Fibroblast of the aortic adventitia (primary cell): ENCODE results near the gene SEC24B. TPM values are rescaled to one million over a fixed set of nuclear protein-coding genes. Genes with fewer than 3 reads are reported as not detected.

ENCODE experiments used
- DNase-seq: peaks from one replicate; pipeline ENCODE4 v3.0.0-alpha.2; 2010; ENCODE audit warnings: low read depth
- H3K4me3 ChIP-seq: 2 replicates; pipeline ENCODE4 v1.5.1; 2011; ENCODE audit warnings: low read depth, mild to moderate bottlenecking, control low read depth, low read length, moderate library complexity
- total RNA-seq: library from RNA; depleted of rRNA; stranded (reverse); fragments of >200 nt; gene quantifications from 2 replicates; pipeline ENCODE4 v1.2.3, GENCODE V29; 2012; ENCODE audit warnings: low replicate concordance
- TF ChIP-seq, protein P1 (sequence below): IDR thresholded peaks from 2 replicates; pipeline ENCODE4 v1.5.1; 2011; ENCODE audit warnings: mild to moderate bottlenecking, low read length, control low read depth, inconsistent platforms; ENCODE audit not compliant: insufficient read depth

SEC24B gene
- total RNA-seq, 1 donor, result 29.6 TPM

DNA sequence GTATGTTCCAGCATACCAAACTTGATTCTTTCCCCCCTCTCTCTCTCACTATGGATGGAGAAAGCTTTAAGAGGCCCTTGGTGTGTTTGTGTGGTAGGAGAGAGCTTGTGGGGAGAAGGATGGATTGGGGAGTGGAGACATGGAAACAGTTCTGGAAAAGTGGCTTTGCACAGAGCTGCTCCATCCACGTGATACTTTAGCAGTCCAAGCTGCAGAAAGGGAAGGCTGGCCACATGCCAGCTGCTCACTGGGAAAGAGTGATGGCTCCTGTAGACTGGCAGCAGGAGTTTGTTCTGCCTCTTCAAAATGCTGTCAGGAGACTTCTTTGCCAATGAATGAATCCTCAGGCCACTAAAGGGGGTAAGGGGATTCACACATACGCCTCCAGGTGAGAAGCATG is 21.7 kb upstream of the SEC24B start:
- TF ChIP-seq, protein P1, sequence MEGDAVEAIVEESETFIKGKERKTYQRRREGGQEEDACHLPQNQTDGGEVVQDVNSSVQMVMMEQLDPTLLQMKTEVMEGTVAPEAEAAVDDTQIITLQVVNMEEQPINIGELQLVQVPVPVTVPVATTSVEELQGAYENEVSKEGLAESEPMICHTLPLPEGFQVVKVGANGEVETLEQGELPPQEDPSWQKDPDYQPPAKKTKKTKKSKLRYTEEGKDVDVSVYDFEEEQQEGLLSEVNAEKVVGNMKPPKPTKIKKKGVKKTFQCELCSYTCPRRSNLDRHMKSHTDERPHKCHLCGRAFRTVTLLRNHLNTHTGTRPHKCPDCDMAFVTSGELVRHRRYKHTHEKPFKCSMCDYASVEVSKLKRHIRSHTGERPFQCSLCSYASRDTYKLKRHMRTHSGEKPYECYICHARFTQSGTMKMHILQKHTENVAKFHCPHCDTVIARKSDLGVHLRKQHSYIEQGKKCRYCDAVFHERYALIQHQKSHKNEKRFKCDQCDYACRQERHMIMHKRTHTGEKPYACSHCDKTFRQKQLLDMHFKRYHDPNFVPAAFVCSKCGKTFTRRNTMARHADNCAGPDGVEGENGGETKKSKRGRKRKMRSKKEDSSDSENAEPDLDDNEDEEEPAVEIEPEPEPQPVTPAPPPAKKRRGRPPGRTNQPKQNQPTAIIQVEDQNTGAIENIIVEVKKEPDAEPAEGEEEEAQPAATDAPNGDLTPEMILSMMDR, result no peak
- no peak overlapping the region for H3K4me3 ChIP-seq
- no peak for DNase-seq

DNA sequence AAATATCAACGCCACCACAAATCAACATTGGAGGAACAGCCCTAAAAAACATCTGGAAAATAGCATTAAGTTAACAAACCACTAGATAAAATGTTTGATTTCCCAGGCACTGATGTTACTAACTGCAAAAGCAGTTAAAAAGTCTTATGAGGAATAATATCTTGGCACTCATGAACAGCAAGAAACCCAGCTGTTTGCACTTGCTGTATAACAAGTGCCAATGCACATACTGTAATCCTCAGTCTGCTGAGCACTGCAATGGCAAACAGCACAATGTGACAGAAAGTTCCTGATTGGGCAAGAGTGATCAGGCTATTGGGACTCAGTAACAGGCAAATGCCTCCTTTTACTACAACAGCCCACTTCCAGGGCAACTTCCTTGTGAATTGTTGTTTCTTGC is 20.8 kb upstream of the SEC24B start:
- TF ChIP-seq, protein P1, result no peak
- no peak overlapping the region for H3K4me3 ChIP-seq
- DNase-seq, result no peak

DNA sequence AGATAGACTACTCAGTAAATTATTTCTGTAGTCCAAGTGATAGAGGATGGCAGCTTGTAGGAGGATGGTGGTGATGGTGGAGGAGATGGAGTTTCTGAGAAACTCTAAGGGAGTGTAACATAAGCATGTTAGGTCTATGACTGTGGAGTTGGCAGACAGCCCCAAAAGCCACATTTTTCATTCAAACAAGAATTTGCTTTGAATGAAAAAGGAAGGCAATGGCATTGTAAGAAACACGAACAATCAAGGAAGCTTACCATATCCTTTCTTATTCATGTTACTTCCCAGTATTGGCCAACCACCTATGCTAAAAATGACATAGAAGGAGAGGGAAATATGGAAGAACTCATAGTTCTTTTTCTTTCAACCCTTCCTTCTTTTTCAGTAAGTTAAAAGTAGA is 18.7 kb upstream of the SEC24B start:
- DNase-seq, result peak; percentile 37
- H3K4me3 ChIP-seq, result no peak overlapping the region
- TF ChIP-seq, protein P1, result no peak

DNA sequence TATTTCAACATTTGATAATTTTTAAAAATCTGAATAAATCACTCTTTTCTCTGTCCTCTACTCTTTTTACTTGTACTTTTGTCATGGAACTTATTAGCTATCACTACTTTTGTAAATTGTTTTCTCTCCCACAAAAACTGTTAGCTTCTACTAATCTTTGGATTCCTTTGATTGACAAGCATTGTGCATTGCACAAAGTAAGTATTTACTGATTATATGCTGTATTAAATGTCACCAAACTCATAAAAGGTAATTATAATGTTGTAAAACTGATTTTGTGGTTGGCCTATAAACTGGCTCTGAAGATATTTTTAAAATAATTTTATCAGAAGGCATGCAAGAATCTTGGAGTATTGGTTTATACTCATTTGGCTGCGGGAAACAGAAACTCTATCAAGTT is 15.0 kb upstream of the SEC24B start:
- no peak overlapping the region for H3K4me3 ChIP-seq
- no peak for DNase-seq
- TF ChIP-seq, protein P1, result no peak

DNA sequence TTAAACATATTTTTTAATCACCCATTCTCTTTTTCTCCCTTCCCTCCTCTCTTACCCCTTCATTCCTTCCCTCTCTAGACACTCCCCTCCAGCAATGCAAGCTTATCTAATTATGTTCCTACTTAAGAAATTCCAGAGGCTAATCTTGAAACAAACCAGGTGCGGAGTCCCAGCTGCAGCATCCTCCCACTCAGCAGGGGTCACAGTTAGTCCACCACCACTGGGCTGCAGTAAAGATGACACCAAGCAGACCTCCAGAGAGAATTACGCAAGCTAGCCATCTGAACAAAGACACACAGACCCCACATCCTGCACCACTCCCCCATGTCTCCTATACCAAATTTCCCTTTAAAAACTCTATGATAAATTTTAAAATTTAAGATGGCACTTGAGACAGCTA is 13.9 kb upstream of the SEC24B start:
- no peak overlapping the region for H3K4me3 ChIP-seq
- no peak for DNase-seq
- TF ChIP-seq, protein P1, result no peak

DNA sequence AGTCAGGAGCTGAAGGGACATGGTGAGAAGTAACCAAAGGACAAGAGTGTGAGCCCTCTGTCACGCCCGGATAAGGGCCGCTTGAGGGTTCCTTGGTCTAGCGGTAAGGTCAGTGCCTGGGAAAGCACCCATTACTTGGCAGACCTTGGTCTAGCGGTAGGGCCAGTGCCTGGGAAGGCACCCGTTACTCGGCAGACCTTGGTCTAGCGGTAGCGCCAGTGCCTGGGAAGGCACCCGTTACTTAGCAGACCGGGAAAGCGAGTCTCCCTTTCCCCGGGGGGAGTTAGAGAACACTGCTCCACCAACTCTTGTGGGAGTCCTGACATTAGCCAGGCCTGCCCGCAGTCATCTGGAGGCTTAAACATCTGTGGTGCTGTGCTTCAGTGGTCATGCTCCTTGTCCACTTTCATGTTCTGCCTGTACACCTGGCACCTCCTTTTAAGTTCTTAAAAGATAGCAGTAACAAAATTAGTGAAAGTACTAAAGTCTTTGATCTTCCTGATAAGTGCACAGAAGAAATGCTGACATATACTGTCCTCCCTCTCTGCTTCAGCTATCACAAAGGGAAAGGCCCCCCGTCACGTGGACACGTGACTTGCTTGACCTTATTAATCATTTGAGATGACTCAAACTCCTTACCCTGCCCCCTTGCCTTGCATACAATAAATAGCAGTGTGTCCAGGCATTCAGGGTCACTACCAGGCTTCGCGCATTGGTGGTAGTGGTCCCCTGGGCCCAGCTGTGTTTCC is 9.3 kb upstream of the SEC24B start:
- no peak overlapping the region for H3K4me3 ChIP-seq
- DNase-seq, result no peak
- TF ChIP-seq, protein P1, result no peak

DNA sequence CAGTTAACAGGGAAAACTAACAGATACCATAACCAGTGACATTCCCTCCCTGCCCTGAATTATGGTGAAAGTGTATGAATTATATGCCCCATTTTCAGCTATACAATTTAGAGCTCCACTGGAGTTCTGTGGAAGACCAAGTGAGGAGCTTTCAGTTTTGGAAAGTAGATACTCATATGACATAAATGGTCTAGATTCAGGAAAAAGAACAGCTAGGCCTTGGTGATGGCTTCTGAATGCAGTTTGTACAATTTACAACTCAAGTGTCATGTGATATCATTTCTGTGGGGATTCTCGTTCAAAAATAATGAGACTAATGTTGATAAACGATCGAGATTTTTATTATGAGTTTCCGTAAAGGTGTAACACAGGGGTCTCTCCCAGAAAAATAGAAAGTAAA is 8.2 kb upstream of the SEC24B start:
- no peak overlapping the region for H3K4me3 ChIP-seq
- TF ChIP-seq, protein P1, result no peak
- no peak for DNase-seq
